ENCODE results near the gene POM121L2. TPM values are rescaled to one million over a fixed set of nuclear protein-coding genes. Genes with fewer than 3 reads are reported as not detected.

The POM121L2 gene
- total and polyA plus RNA-seq, 9 of the 15 experiments (the other 6 are each of a cell fraction or from before 2014, with no cell fraction given) = 0.23 to 0.45 TPM; not detected in 7

GRCh38 chr6:27281105-27281539, 31.0 kb downstream of the POM121L2 start:
- Histone ChIP-seq H3K9ac (ENCODE audit: insufficient read depth in 1 of 2, low read depth in 2 of 2, low read length in 2 of 2) (peak overlapping the region; percentile 66 to 88), H3K4me1 (replicated peaks in 1 of 2; ENCODE audit: control insufficient read depth in 2 of 2, insufficient read depth in 2 of 2, low read length in 2 of 2) (peaks cover 3 to 4% of the 10 kb centered on the region in 2 experiments; a peak in 3 of 5 replicates), H3K27me3 (ENCODE audit: control insufficient read depth in 2 of 2, insufficient read depth in 2 of 2, low read length in 2 of 2) (no peaks in the 10 kb centered on the region), H3K27ac (ENCODE audit: extremely low read depth, low read depth, low read length) (peak overlapping the region; percentile 44; the same call in 1 of the 3 replicates), H2AFZ (ENCODE audit: low read depth, low read length) (peak overlapping the region; percentile 88), H3K79me2 (ENCODE audit: control insufficient read depth, insufficient read depth, low read length) (no peaks in the 10 kb centered on the region), H3K4me2 (ENCODE audit: insufficient read depth, low read length) (peak overlapping the region; percentile 97), H3K4me3 (peak overlapping the region; percentile 58), H3K36me3 (ENCODE audit: control insufficient read depth, insufficient read depth, low read length) (no peaks in the 10 kb centered on the region), H3K9me1 (ENCODE audit: control insufficient read depth, insufficient read depth, low read length) (no peaks in the 10 kb centered on the region), H3K9me3 (replicated peaks; ENCODE audit: control insufficient read depth, insufficient read depth, low read depth, low read length) (peaks cover 4% of the 10 kb centered on the region; the same call in 1 of the 2 replicates), H4K20me1 (replicated peaks; ENCODE audit: control insufficient read depth, insufficient read depth, low read length) (no peaks in the 10 kb centered on the region)
- CTCF ChIA-PET (ENCODE audit: low intra/inter-chr PET ratio) = no interaction called here
- ATAC-seq (0 out of 3 replicates have a peak, but pooled peaks have one; percentile 10), FAIRE-seq (no peak), DNase-seq (ENCODE audit: extremely low read depth in 1 of 4, low spot score in 3 of 4) (peak in 1 of 4 experiments; percentile 54)
- in situ Hi-C loops (cut with MboI) (no loop called here), intact Hi-C loops (cut with micrococcal nuclease) (loop anchor here (2.0 kb wide), 1 partner anchor 14 kb away; no protein-coding TSS in a partner anchor)
- POLR2A ChIA-PET = interaction anchor here (1.1 kb wide), 1 partner anchor 17 kb away, joined by 4 read pairs; no protein-coding TSS in a partner anchor
- no TSS peak for BruUV-seq (replicated peaks)
- WGBS (ENCODE audit: insufficient coverage, low coverage, missing lambda C conversion rate) = 2% methylated on average over 13 of the region's 13 CpGs
- TF ChIP-seq SMARCE1 (IDR thresholded peaks at IDR 0.05) = 0 out of 2 replicates have a peak, but pooled peaks have one; percentile 31
- TF ChIP-seq ARID2 (IDR thresholded peaks at IDR 0.05) = 0 out of 2 replicates have a peak, but pooled peaks have one; percentile 40
- TF ChIP-seq PRDM10 (IDR thresholded peaks at IDR 0.05; ENCODE audit: partially characterized antibody) = no peak
- no peak for TF ChIP-seq MBD2 (IDR thresholded peaks at IDR 0.05; ENCODE audit: borderline replicate concordance, low read depth)
- TF ChIP-seq MAZ (CRISPR knock-in tag; conservative IDR thresholded peaks at IDR 0.05 in 1 of 2, IDR thresholded peaks at IDR 0.05 in 1 of 2) = no peak
- TF ChIP-seq ZNF239 (CRISPR knock-in tag; IDR thresholded peaks at IDR 0.05) = no peak
- TF ChIP-seq CXXC5 (CRISPR knock-in tag; IDR thresholded peaks at IDR 0.05) = 0 out of 2 replicates have a peak, but pooled peaks have one; percentile 10
- TF ChIP-seq ZNF384 (IDR thresholded peaks at IDR 0.05; ENCODE audit: low read depth, low read length) = peak; percentile 19; the same call in 1 of the 2 replicates
- TF ChIP-seq ARID1B (IDR thresholded peaks at IDR 0.05) = 0 out of 2 replicates have a peak, but pooled peaks have one; percentile 5
- TF ChIP-seq NRF1 (conservative IDR thresholded peaks at IDR 0.05 in 1 of 2, IDR thresholded peaks at IDR 0.05 in 1 of 2) = 0 out of 4 replicates have a peak, but pooled peaks of 1 of the 2 experiments have one; percentile 18
- no peak for TF ChIP-seq FOXJ3 (CRISPR knock-in tag; IDR thresholded peaks at IDR 0.05)
- TF ChIP-seq DPF2 (IDR thresholded peaks at IDR 0.05) = 0 out of 2 replicates have a peak, but pooled peaks have one; percentile 24
